PC-3 (cell line): ENCODE measurements around the gene RANBP3L. TPM values are rescaled to one million over a fixed set of nuclear protein-coding genes. Genes with fewer than 3 reads are reported as not detected.
"Not testable (repeated sequence)": the region's sequence is repeated elsewhere in the genome, so short reads cannot be mapped to it uniquely, and the experiment has no call there.

ENCODE experiments used
- ATAC-seq: fragments of 200-7000 bp; cut with Tn5 transposase; 2 replicates; pipeline ENCODE4 v1.9.1; 2020; ENCODE audit warnings: mild to moderate bottlenecking, moderate library complexity
- BruUV-seq: library from RNA; stranded (reverse); fragments of 400-500 nt; replicated peaks from 2 replicates; lab custom pipeline; 2021; lab: Mats Ljungman, UMichigan
- CTCF ChIA-PET: fragments of 300-600 bp; sonication (Branson Sonifier 250); formaldehyde crosslinking; loops from one replicate; lab custom pipeline; 2022; ENCODE audit warnings: antibody characterized with exemption; lab: Charles Lee
- POLR2A ChIA-PET: fragments of 300-600 bp; sonication (Branson Sonifier 250); formaldehyde crosslinking; loops from one replicate; lab custom pipeline; 2022; ENCODE audit warnings: antibody characterized with exemption; ENCODE audit not compliant: unreplicated experiment; lab: Charles Lee
- DNase-seq: peaks from one replicate; pipeline ENCODE4 v3.0.0-alpha.2; 2015
- H2AFZ ChIP-seq: fragments of 300-600 bp; sonication (generic); 2 replicates; pipeline ENCODE4 v1.6.0; 2016; ENCODE audit warnings: antibody characterized with exemption, low read length
- H3F3A ChIP-seq: fragments of 300-600 bp; sonication (generic); one replicate; pipeline ENCODE4 v1.6.0; 2017; ENCODE audit warnings: antibody characterized with exemption, low read length, control low read depth, mild to moderate bottlenecking; ENCODE audit not compliant: unreplicated experiment
- H3K27ac ChIP-seq: fragments of 300-600 bp; sonication (generic); 2 replicates; pipeline ENCODE4 v1.5.1; 2016; ENCODE audit warnings: mild to moderate bottlenecking, low read length
- H3K27me3 ChIP-seq: fragments of 300-600 bp; sonication (generic); 2 replicates; pipeline ENCODE4 v1.6.1; 2016; ENCODE audit warnings: low read length, mixed read lengths
- H3K36me3 ChIP-seq: fragments of 300-600 bp; sonication (generic); 2 replicates; pipeline ENCODE4 v1.6.1; 2016; ENCODE audit warnings: low read depth, mixed run types, low read length, mixed read lengths
- H3K4me1 ChIP-seq: fragments of 300-600 bp; sonication (generic); 2 replicates; pipeline ENCODE4 v1.5.1; 2016; ENCODE audit warnings: low read length; ENCODE audit not compliant: insufficient read depth
- H3K4me2 ChIP-seq: fragments of 300-600 bp; sonication (generic); 2 replicates; pipeline ENCODE4 v1.6.0; 2016; ENCODE audit warnings: low read length
- H3K4me3 ChIP-seq: fragments of 300-600 bp; sonication (generic); 2 replicates; pipeline ENCODE4 v1.5.1; 2016; ENCODE audit warnings: mild to moderate bottlenecking, low read length, mixed read lengths
- H3K79me2 ChIP-seq: fragments of 300-600 bp; sonication (generic); 2 replicates; pipeline ENCODE4 v1.6.1; 2017; ENCODE audit warnings: low read length, mixed read lengths
- H3K9ac ChIP-seq: fragments of 300-600 bp; sonication (generic); 2 replicates; pipeline ENCODE4 v1.6.0; 2016; ENCODE audit warnings: mild to moderate bottlenecking, low read length
- H3K9me2 ChIP-seq: fragments of 300-600 bp; sonication (generic); replicated peaks from 2 replicates; pipeline ENCODE4 v1.6.1; 2016; ENCODE audit warnings: mixed run types, low read length, mixed read lengths
- H3K9me3 ChIP-seq: fragments of 300-600 bp; sonication (generic); 2 replicates; pipeline ENCODE4 v1.6.1; 2016; ENCODE audit warnings: low read length, mixed read lengths
- H4K20me1 ChIP-seq: fragments of 300-600 bp; sonication (generic); 2 replicates; pipeline ENCODE4 v1.6.1; 2016; ENCODE audit warnings: low read length, mixed read lengths
- CTCF ChIP-seq: fragments of 300-600 bp; sonication (generic); conservative IDR thresholded peaks from 2 replicates; pipeline ENCODE4 v1.5.1; 2017; ENCODE audit warnings: antibody characterized with exemption, low read depth, mild to moderate bottlenecking, low read length
- EZH2 ChIP-seq: fragments of 300-600 bp; sonication (generic); IDR thresholded peaks from one replicate; pipeline ENCODE4 v1.6.1; 2017; ENCODE audit warnings: antibody characterized with exemption, mild to moderate bottlenecking, low read length; ENCODE audit not compliant: unreplicated experiment
- EZH2phosphoT487 ChIP-seq: fragments of 300-600 bp; sonication (generic); IDR thresholded peaks from 2 replicates; pipeline ENCODE4 v1.6.1; 2018; ENCODE audit warnings: mild to moderate bottlenecking, antibody characterized with exemption, low read length, borderline replicate concordance
- intact Hi-C: fragments of 100-400 bp; cut with micrococcal nuclease; formaldehyde crosslinking; loops from 2 replicates; pipeline ENCODE4 v1.9.0; 2023
- total RNA-seq: library from RNA; depleted of rRNA; stranded (reverse); fragments of >200 nt; gene quantifications from 2 replicates; pipeline ENCODE4 v1.2.3, GENCODE V29; 2014

The RANBP3L gene
- total RNA-seq, 1 experiment from 2014 or later = not detected

GRCh38 chr5:36334315-36334714 is 32.6 kb upstream of the RANBP3L start:
- no peaks in the 10 kb centered on the region for H4K20me1 ChIP-seq
- no peak overlapping the region for H3K4me2 ChIP-seq
- no peak for ATAC-seq
- no peaks in the 10 kb centered on the region for H3K9me2 ChIP-seq
- BruUV-seq = no TSS peak
- POLR2A ChIA-PET = interaction anchor here (0.6 kb wide), 1 partner anchor 226 kb away, joined by 4 read pairs; no protein-coding TSS in a partner anchor
- no peaks in the 10 kb centered on the region for H3F3A ChIP-seq
- no peak overlapping the region for H2AFZ ChIP-seq
- no peaks in the 10 kb centered on the region for H3K36me3 ChIP-seq
- no peaks in the 10 kb centered on the region for H3K9me3 ChIP-seq
- H3K4me3 ChIP-seq = no peak overlapping the region
- no peak overlapping the region for H3K27ac ChIP-seq
- H3K9ac ChIP-seq = no peak overlapping the region
- intact Hi-C loops = no loop called here
- H3K27me3 ChIP-seq = peaks cover 34% of the 10 kb centered on the region
- CTCF ChIA-PET = no interaction called here
- no peak for DNase-seq
- no peaks in the 10 kb centered on the region for H3K4me1 ChIP-seq
- TF ChIP-seq EZH2 (no peak), EZH2phosphoT487 (no peak), CTCF (no peak)
- no peaks in the 10 kb centered on the region for H3K79me2 ChIP-seq

GRCh38 chr5:36332720-36333119 is 31.0 kb upstream of the RANBP3L start:
- peaks cover 25% of the 10 kb centered on the region for H3K27me3 ChIP-seq
- ATAC-seq, POLR2A ChIA-PET, H3K9ac ChIP-seq, H3K27ac ChIP-seq, H3K79me2 ChIP-seq, H3K9me2 ChIP-seq, intact Hi-C loops, H3K4me2 ChIP-seq, H3K9me3 ChIP-seq, H3K4me3 ChIP-seq, H3K36me3 ChIP-seq, H3F3A ChIP-seq, H3K4me1 ChIP-seq, DNase-seq, CTCF ChIA-PET, H2AFZ ChIP-seq, H4K20me1 ChIP-seq, BruUV-seq: not testable (repeated sequence)

- H3K27me3 ChIP-seq = peaks cover 6% of the 10 kb centered on the region; the same call in 1 of the 2 replicates
- no peak for DNase-seq
- no peak overlapping the region for H3K4me3 ChIP-seq
- no peak for ATAC-seq
- H3K36me3 ChIP-seq = no peaks in the 10 kb centered on the region
- H3K9me3 ChIP-seq = no peaks in the 10 kb centered on the region
- CTCF ChIA-PET = no interaction called here
- H3K4me2 ChIP-seq = no peak overlapping the region
- H3K79me2 ChIP-seq = no peaks in the 10 kb centered on the region
- no peak overlapping the region for H2AFZ ChIP-seq
- POLR2A ChIA-PET = no interaction called here
- H3K9ac ChIP-seq = no peak overlapping the region
- intact Hi-C loops = no loop called here
- TF ChIP-seq EZH2phosphoT487 (no peak), CTCF (no peak)
- no peaks in the 10 kb centered on the region for H4K20me1 ChIP-seq
- H3K27ac ChIP-seq = no peak overlapping the region
- no peaks in the 10 kb centered on the region for H3K4me1 ChIP-seq
- no peaks in the 10 kb centered on the region for H3F3A ChIP-seq
- no TSS peak for BruUV-seq
- H3K9me2 ChIP-seq = no peaks in the 10 kb centered on the region
These were observed 23.5 kb upstream of the RANBP3L start for GRCh38 chr5:36325196-36325595.
